Glomerular visceral epithelial cell (primary cell): ENCODE measurements around the gene WIZ.
"Not testable (repeated sequence)": the region's sequence is repeated elsewhere in the genome, so short reads cannot be mapped to it uniquely, and the experiment has no call there.

ENCODE experiments used
- DNase-seq: peaks from one replicate; pipeline ENCODE4 v3.0.0-alpha.2; 2016; ENCODE audit errors: extremely low spot score

Gene WIZ

GRCh38 chr19:15449620-15450527, at the start of gene WIZ:
Gene WIZ, minus strand, starts transcription at chr19:15449956. Its CDS starts 1,649 bp downstream, at chr19:15448307.
- peak; percentile 86 for DNase-seq

GRCh38 chr19:15498910-15499309, 49.2 kb upstream of the WIZ start:
- DNase-seq: no peak

- no peak for DNase-seq
Measured at GRCh38 chr19:15498156-15498858, 48.6 kb upstream of the WIZ start.

- DNase-seq: no peak
Measured at GRCh38 chr19:15495151-15495550, 45.4 kb upstream of the WIZ start.

GRCh38 chr19:15488489-15489226, 38.9 kb upstream of the WIZ start:
- DNase-seq: no peak

- DNase-seq: no peak
Measured at GRCh38 chr19:15487038-15487437, 37.3 kb upstream of the WIZ start.

- DNase-seq: not testable (repeated sequence)
Measured at GRCh38 chr19:15485768-15486167, 36.0 kb upstream of the WIZ start.

- not testable (repeated sequence) for DNase-seq
Measured at GRCh38 chr19:15480996-15481395, 31.2 kb upstream of the WIZ start.

GRCh38 chr19:15479391-15480345, 29.9 kb upstream of the WIZ start, which contains the start of gene PGLYRP2:
Gene PGLYRP2, minus strand, starts transcription at chr19:15479501. Its CDS starts 130 bp downstream, at chr19:15479371.
- DNase-seq: no peak

- no peak for DNase-seq
Measured at GRCh38 chr19:15476325-15476724, 26.6 kb upstream of the WIZ start.

GRCh38 chr19:15475611-15476010, 25.9 kb upstream of the WIZ start:
- no peak for DNase-seq

GRCh38 chr19:15475169-15475568, 25.4 kb upstream of the WIZ start:
- DNase-seq: no peak

GRCh38 chr19:15473821-15474220, 24.1 kb upstream of the WIZ start:
- DNase-seq: not testable (repeated sequence)

GRCh38 chr19:15471639-15472101, 21.9 kb upstream of the WIZ start:
- DNase-seq: no peak

GRCh38 chr19:15469513-15470297, 19.9 kb upstream of the WIZ start:
- DNase-seq: no peak

GRCh38 chr19:15468675-15469512, 19.1 kb upstream of the WIZ start:
- no peak for DNase-seq

GRCh38 chr19:15467734-15468214, 18.0 kb upstream of the WIZ start:
- DNase-seq: no peak

GRCh38 chr19:15466851-15467733, 17.3 kb upstream of the WIZ start:
- no peak for DNase-seq
